Colonic mucosa (tissue), 4 donors: ENCODE results near the gene CISD3. TPM values are rescaled to one million over a fixed set of nuclear protein-coding genes. Genes with fewer than 3 reads are reported as not detected.

Experiments used
- DNase-seq: peaks from one replicate; pipeline ENCODE4 v3.0.0-alpha.2; 2020
- H3K27ac ChIP-seq: fragments of 200-600 bp; one replicate; pipeline ENCODE4 v1.8.0; 2021
- H3K27me3 ChIP-seq: fragments of 200-600 bp; one replicate; pipeline ENCODE4 v1.8.0; 2021
- H3K36me3 ChIP-seq: fragments of 200-600 bp; one replicate; pipeline ENCODE4 v1.8.0; 2021
- H3K4me1 ChIP-seq: fragments of 200-600 bp; one replicate; pipeline ENCODE4 v1.8.0; 2021; ENCODE audit warnings: mild to moderate bottlenecking
- H3K4me3 ChIP-seq: fragments of 200-600 bp; one replicate; pipeline ENCODE4 v1.8.0; 2021
- H3K9ac ChIP-seq, 2 donors: one replicate each; pipeline ENCODE4 v1.7.0; 2013; ENCODE audit warnings: control low read depth in 2 of 2, low read depth in 2 of 2, low read length in 2 of 2
- H3K9me3 ChIP-seq: fragments of 200-600 bp; one replicate; pipeline ENCODE4 v1.8.0; 2021
- intact Hi-C: fragments of 100-400 bp; cut with DNase I; formaldehyde crosslinking; loops from one replicate; pipeline ENCODE4 v1.14.1; 2022
- total RNA-seq, 2 donors: library from RNA; stranded (reverse); fragmentation: NEBNext Ultra II Directional in 1 of 2; extraction: Animal tissue kit (Norgen Biotek cat#: 25700) in 1 of 2; gene quantifications; one replicate each; pipeline ENCODE4 v1.2.1, GENCODE V29; 2021
- TF ChIP-seq, protein P1 (sequence below): fragments of 200-600 bp; IDR thresholded peaks from one replicate; pipeline ENCODE4 v1.8.0; 2022; ENCODE audit warnings: antibody characterized with exemption, mild to moderate bottlenecking
- donor health status: healthy.
- donor health status: DM: no; HTN: no; CAD: no.
- donor health status: DM: no; HTN: no; CAD: no.

The CISD3 gene
- total RNA-seq, 2 donors from 2014 or later, result 82.2 to 152 TPM

DNA sequence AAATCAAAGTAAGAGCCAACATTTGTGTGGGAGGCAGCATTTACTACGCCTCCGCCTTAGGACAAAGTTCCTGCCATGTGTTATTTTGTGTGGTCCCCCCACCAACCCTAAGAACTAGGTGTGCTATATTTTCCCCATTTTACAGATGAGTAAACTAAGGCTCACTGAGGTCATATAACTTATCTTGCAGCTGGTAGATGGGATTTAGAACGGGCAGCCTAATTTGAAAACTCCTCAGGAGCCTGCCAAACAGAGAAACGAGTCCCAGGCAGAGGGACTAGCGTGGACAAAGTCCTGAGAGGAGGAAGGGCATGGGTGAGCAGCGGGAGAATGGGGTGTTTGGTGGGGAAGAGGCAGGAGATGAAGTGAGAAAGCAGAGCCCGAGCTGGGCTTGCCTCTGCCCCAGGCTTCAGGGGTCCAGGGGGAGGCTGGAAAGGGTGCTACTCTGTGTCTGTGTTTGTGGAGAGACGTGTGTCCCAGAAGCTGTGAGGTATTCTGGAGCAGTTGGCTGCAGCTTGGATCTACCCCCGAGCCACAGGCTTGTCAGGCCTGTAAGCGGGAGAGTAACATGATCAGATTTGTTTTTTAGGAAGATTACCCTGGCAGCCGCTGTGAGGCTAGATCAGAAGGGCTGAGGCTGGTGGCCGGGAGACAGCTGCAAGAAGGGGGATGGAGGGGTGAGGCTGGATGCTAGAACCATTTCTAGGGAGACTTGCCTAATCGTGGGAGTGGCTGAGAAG lies 20.1 kb upstream of the CISD3 start:
- H3K4me1 ChIP-seq, result no peaks in the 10 kb centered on the region
- H3K27ac ChIP-seq, result no peak overlapping the region
- no peak overlapping the region for H3K4me3 ChIP-seq
- TF ChIP-seq, protein P1, sequence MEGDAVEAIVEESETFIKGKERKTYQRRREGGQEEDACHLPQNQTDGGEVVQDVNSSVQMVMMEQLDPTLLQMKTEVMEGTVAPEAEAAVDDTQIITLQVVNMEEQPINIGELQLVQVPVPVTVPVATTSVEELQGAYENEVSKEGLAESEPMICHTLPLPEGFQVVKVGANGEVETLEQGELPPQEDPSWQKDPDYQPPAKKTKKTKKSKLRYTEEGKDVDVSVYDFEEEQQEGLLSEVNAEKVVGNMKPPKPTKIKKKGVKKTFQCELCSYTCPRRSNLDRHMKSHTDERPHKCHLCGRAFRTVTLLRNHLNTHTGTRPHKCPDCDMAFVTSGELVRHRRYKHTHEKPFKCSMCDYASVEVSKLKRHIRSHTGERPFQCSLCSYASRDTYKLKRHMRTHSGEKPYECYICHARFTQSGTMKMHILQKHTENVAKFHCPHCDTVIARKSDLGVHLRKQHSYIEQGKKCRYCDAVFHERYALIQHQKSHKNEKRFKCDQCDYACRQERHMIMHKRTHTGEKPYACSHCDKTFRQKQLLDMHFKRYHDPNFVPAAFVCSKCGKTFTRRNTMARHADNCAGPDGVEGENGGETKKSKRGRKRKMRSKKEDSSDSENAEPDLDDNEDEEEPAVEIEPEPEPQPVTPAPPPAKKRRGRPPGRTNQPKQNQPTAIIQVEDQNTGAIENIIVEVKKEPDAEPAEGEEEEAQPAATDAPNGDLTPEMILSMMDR, result no peak
- no peaks in the 10 kb centered on the region for H3K27me3 ChIP-seq
- no peak for DNase-seq
- H3K9ac ChIP-seq, result no peak overlapping the region
- no peaks in the 10 kb centered on the region for H3K9me3 ChIP-seq
- H3K36me3 ChIP-seq, result no peaks in the 10 kb centered on the region
- intact Hi-C loops, result no loop called here

DNA sequence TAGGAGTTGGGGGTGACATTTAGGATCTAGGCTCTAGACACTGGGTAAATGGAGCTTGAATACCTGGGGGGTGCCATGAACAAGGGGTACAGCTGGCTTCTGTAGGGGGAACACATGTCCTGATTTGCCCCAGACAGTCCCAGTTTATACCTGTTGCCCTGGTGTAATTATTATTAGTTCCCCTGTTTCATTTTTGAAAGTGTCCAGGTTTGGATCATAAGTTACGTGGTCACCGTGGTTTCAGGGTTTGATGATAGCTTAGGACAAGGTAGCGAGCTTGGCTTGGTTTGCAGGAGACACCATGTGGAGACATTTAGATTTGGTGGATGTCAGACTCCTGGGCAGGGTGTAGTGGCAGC lies 19.6 kb upstream of the CISD3 start:
- no peak overlapping the region for H3K4me3 ChIP-seq
- no peak overlapping the region for H3K9ac ChIP-seq
- H3K27me3 ChIP-seq, result no peaks in the 10 kb centered on the region
- intact Hi-C loops, result no loop called here
- no peaks in the 10 kb centered on the region for H3K9me3 ChIP-seq
- no peak for DNase-seq
- TF ChIP-seq, protein P1, result no peak
- no peaks in the 10 kb centered on the region for H3K4me1 ChIP-seq
- no peak overlapping the region for H3K27ac ChIP-seq
- no peaks in the 10 kb centered on the region for H3K36me3 ChIP-seq

DNA sequence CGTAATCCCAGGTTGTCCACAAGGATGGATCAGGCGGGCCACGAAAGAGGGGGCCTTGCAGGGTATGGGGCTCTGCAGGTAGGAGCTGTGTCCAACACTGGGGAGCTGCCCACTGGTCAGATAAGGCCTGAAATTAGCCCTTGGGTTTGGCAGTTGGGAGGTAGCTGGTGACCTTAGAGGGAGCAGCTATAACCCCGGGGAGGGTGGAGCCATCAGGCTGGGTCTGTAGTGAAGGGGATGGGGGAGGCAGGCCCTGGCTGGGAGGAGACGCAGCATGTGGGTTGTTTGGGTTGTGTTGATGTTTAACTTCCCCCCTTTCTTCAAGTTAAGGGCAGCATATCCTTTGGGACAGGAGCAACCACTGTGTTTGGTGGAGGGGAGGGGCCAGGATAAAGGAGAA lies 19.2 kb upstream of the CISD3 start:
- DNase-seq, result no peak
- Histone ChIP-seq H3K4me1 (no peaks in the 10 kb centered on the region), H3K9me3 (no peaks in the 10 kb centered on the region), H3K27me3 (no peaks in the 10 kb centered on the region), H3K27ac (no peak overlapping the region), H3K9ac (no peak overlapping the region), H3K36me3 (no peaks in the 10 kb centered on the region), H3K4me3 (no peak overlapping the region)
- intact Hi-C loops, result no loop called here
- TF ChIP-seq, protein P1, result no peak

DNA sequence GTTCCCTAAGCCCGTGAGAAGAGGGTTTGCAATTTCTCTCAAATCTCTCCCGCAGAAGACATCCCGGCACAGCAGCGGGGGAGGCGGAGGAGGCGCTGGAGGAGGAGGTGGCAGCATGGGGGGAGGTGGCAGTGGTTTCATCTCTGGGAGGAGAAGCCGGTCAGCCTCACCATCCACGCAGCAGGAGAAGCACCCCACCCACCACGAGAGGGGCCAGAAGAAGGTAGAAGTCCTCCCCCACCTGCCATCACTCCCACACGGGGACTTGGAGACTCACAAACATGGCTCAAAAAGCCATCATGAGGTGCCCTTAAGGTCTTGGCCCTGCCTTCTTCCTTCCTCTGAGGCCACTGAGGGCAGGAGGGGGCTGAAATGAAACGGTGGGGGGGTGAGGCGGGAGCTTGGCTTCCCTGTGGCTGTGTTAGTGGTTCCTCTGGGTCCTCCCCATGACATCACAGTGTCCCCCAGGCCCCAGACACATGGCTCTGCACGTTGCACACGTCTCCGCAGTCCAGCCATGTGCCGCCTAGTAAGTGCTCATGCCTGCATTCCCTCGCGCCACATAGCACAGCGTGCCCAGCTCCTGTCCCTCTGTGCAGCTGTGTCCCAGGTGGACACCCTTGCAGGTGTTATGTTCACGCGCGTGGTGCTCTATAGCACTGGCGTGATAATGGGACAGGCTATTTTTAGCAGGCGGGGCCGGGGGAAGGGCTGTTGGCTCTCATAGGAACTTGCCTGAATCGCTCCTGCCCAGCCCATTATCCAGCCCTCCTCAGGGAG lies 18.2 kb upstream of the CISD3 start:
- no peaks in the 10 kb centered on the region for H3K4me1 ChIP-seq
- H3K36me3 ChIP-seq, result no peaks in the 10 kb centered on the region
- no peak overlapping the region for H3K27ac ChIP-seq
- TF ChIP-seq, protein P1, result no peak
- no peak for DNase-seq
- H3K27me3 ChIP-seq, result no peaks in the 10 kb centered on the region
- no peak overlapping the region for H3K4me3 ChIP-seq
- H3K9me3 ChIP-seq, result no peaks in the 10 kb centered on the region
- no peak overlapping the region for H3K9ac ChIP-seq
- intact Hi-C loops, result no loop called here

DNA sequence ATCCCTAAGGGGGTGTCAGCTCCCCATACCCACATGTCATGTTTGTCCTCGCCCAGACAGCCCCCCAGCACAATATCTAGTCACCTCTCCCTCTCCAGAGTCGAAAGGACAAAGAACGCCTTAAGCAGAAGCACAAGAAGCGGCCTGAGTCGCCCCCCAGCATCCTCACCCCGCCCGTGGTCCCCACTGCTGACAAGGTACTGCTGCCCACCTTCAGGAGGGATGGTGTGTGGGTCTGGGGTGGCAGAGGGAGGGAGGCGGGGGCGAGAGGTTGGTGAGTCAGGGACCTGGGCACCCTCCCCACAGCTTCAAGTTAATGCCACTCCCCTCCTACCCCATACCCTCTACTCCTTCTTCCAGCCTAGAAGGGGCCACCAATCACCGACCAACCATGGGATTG lies 17.5 kb upstream of the CISD3 start:
- Histone ChIP-seq H3K36me3 (no peaks in the 10 kb centered on the region), H3K27me3 (no peaks in the 10 kb centered on the region), H3K4me1 (no peaks in the 10 kb centered on the region), H3K9me3 (no peaks in the 10 kb centered on the region), H3K27ac (no peak overlapping the region), H3K9ac (no peak overlapping the region), H3K4me3 (no peak overlapping the region)
- intact Hi-C loops, result no loop called here
- DNase-seq, result no peak
- TF ChIP-seq, protein P1, result no peak
